ENCODE results near the gene PTPN14. TPM values are rescaled to one million over a fixed set of nuclear protein-coding genes. Genes with fewer than 3 reads are reported as not detected.

Gene PTPN14
- total RNA-seq, 1 donor from 2014 or later = 136 TPM

DNA sequence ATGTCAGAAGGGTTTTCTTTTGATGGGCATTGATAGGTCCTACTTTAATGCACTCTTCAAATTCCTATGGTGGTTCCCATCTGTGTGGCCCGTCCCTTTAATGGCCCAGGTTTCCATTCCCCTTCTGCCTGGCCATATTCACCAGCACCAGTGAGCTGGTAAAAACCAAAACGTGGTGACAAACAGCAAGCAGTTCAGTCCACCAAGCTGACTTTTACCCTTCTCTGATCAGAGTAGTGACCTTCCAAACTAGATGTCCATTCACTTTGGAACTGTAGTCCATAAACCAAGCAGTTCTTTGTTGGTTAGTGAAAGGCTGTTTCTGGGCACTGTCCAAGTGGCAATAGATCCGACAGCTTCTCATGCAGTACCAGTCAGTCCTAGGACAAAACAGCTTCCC lies 209.9 kb downstream of the PTPN14 start:
- Mint-ChIP-seq H3K4me3 (ENCODE audit: unreplicated experiment) (no peak overlapping the region), H3K27ac (ENCODE audit: unreplicated experiment) (no peak overlapping the region), H3K9me3 (ENCODE audit: low read depth) (no peaks in the 10 kb centered on the region), H3K27me3 (ENCODE audit: low read depth) (no peaks in the 10 kb centered on the region), H3K4me1 (ENCODE audit: low read depth) (peaks cover 26% of the 10 kb centered on the region), H3K36me3 (ENCODE audit: low read depth) (peaks cover 20% of the 10 kb centered on the region)
- TF ChIP-seq, protein P1, sequence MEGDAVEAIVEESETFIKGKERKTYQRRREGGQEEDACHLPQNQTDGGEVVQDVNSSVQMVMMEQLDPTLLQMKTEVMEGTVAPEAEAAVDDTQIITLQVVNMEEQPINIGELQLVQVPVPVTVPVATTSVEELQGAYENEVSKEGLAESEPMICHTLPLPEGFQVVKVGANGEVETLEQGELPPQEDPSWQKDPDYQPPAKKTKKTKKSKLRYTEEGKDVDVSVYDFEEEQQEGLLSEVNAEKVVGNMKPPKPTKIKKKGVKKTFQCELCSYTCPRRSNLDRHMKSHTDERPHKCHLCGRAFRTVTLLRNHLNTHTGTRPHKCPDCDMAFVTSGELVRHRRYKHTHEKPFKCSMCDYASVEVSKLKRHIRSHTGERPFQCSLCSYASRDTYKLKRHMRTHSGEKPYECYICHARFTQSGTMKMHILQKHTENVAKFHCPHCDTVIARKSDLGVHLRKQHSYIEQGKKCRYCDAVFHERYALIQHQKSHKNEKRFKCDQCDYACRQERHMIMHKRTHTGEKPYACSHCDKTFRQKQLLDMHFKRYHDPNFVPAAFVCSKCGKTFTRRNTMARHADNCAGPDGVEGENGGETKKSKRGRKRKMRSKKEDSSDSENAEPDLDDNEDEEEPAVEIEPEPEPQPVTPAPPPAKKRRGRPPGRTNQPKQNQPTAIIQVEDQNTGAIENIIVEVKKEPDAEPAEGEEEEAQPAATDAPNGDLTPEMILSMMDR (IDR thresholded peaks at IDR 0.05) = no peak
- DNase-seq (ENCODE audit: low spot score) = no peak

DNA sequence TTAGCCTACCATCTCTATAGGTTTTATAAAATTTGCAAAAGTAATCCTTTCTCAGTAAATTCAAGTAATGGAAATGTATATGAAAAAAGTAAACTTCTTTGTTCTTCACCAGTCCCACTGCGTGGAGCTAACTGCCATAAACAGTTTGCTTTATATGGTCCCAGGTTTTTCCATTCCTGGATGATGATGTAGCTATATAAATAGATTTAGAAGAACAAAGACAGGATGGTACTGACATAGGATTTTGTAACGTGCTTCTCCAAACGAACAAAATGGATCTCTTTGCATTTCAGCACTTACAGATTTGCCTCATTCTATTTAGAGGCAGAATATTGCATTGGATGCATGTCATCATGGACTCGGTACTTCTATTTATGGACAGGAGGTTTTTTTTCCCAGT lies 213.2 kb downstream of the PTPN14 start:
- Mint-ChIP-seq H3K36me3 (ENCODE audit: low read depth) (peaks cover 9% of the 10 kb centered on the region), H3K9me3 (ENCODE audit: low read depth) (no peaks in the 10 kb centered on the region), H3K27me3 (ENCODE audit: low read depth) (no peaks in the 10 kb centered on the region), H3K4me3 (ENCODE audit: unreplicated experiment) (no peak overlapping the region), H3K4me1 (ENCODE audit: low read depth) (peaks cover 43% of the 10 kb centered on the region), H3K27ac (ENCODE audit: unreplicated experiment) (peak overlapping the region; percentile 90)
- TF ChIP-seq, protein P1 (IDR thresholded peaks at IDR 0.05) = no peak
- no peak for DNase-seq (ENCODE audit: low spot score)

DNA sequence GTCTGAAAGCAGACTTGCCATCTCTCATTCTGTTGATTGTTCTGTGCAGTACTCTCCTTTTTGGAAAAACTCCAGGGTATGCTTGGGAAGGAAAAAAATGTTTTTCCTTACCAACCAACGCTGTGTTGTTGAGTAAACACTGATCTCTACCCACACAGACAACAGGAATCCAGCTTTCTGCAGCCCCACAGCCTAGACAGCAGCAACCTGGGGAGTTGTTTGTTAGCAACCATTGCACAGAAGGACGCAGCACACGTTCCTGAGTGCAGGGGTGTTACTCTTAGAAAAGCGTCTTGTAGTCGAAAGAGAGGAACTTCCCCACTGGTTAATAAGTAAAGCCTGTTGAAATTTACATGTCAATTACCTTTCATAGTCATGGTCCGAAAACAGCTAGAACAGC lies 213.9 kb downstream of the PTPN14 start:
- no peaks in the 10 kb centered on the region for H3K27me3 Mint-ChIP-seq (ENCODE audit: low read depth)
- H3K4me3 Mint-ChIP-seq (ENCODE audit: unreplicated experiment) = no peak overlapping the region
- H3K9me3 Mint-ChIP-seq (ENCODE audit: low read depth) = no peaks in the 10 kb centered on the region
- TF ChIP-seq, protein P1 (IDR thresholded peaks at IDR 0.05) = no peak
- H3K4me1 Mint-ChIP-seq (ENCODE audit: low read depth) = peaks cover 45% of the 10 kb centered on the region
- H3K36me3 Mint-ChIP-seq (ENCODE audit: low read depth) = peaks cover 9% of the 10 kb centered on the region
- peak overlapping the region; percentile 90 for H3K27ac Mint-ChIP-seq (ENCODE audit: unreplicated experiment)
- no peak for DNase-seq (ENCODE audit: low spot score)

DNA sequence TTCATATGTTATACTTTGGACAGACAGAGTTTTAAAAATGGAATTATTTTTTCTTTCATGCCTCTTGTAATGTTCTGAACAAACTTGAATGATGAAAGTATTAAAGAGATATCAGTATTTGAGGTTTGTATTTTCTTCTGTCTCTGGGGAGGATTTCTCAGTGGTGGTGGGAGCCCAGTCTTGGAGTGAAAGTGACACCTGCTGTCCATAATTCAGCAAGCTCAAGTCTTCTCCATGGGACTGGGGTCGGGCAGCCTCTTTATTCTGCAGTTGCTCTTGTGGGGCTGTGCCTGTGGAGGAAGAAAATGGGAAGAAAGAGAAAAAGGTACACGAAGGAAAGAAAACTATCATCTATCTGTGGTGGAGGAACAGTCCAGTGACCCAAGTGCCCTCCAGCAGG lies 214.4 kb downstream of the PTPN14 start:
- no peaks in the 10 kb centered on the region for H3K27me3 Mint-ChIP-seq (ENCODE audit: low read depth)
- TF ChIP-seq, protein P1 (IDR thresholded peaks at IDR 0.05) = no peak
- H3K36me3 Mint-ChIP-seq (ENCODE audit: low read depth) = peaks cover 5% of the 10 kb centered on the region
- H3K9me3 Mint-ChIP-seq (ENCODE audit: low read depth) = no peaks in the 10 kb centered on the region
- H3K4me3 Mint-ChIP-seq (ENCODE audit: unreplicated experiment) = no peak overlapping the region
- peak overlapping the region; percentile 90 for H3K27ac Mint-ChIP-seq (ENCODE audit: unreplicated experiment)
- DNase-seq (ENCODE audit: low spot score) = no peak
- H3K4me1 Mint-ChIP-seq (ENCODE audit: low read depth) = peaks cover 45% of the 10 kb centered on the region

DNA sequence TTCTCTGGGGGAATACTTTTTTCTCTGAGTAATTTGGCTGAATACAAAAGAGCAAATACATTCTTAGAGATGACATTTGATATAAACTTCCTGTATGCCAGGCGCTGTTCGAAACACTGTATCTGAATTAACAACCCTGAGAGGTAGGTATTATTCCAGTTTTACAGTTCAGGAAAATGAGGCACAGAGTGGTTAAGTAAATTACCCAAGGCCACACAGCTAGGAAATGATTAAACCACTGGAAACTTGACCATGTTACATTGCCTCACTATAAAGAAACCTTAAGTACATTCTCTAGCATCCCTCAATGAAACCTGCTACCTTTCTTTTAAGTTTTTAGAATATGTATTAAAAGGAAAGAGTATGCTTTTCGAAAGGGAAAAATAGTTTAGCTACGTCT lies 215.8 kb downstream of the PTPN14 start:
- H3K9me3 Mint-ChIP-seq (ENCODE audit: low read depth) = no peaks in the 10 kb centered on the region

More for the DNA sequence above, 215.8 kb downstream of the PTPN14 start:
- peaks cover 8% of the 10 kb centered on the region for H3K36me3 Mint-ChIP-seq (ENCODE audit: low read depth)
- DNase-seq (ENCODE audit: low spot score) = no peak
- peaks cover 45% of the 10 kb centered on the region for H3K4me1 Mint-ChIP-seq (ENCODE audit: low read depth)
- TF ChIP-seq, protein P1 (IDR thresholded peaks at IDR 0.05) = no peak
- H3K27me3 Mint-ChIP-seq (ENCODE audit: low read depth) = no peaks in the 10 kb centered on the region
- peak overlapping the region; percentile 57 for H3K27ac Mint-ChIP-seq (ENCODE audit: unreplicated experiment)
- H3K4me3 Mint-ChIP-seq (ENCODE audit: unreplicated experiment) = no peak overlapping the region
